ENCODE measurements around the gene UBE2D1.

The UBE2D1 gene

GRCh38 chr10:58341947-58342346 lies 7.1 kb downstream of the UBE2D1 start:
- no peak for DNase-seq

GRCh38 chr10:58347967-58348366 lies 13.2 kb downstream of the UBE2D1 start:
- DNase-seq, result no peak

DNA sequence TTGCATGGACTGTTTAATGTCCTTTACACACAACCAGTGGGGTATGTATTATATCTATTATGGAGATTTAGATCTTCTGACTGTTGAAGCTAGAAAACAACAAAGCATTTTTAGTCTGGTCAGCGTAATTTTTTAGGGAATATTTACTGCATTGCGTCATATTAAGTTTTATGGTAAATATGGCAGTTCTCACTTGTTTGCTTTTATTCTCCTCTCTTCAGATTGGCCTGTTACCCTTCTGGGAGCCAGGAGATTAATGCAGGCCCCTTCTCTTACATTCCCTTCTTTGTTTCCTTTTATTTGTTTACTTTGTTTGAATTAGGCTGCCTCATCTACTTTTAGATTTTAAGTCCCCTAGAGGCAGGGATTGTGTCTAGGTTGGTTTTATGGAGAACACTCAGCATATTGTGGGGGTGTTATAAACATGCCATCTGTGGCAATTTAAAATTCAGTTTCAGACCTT lies 13.8 kb downstream of the UBE2D1 start:
- DNase-seq, result no peak

GRCh38 chr10:58350023-58350422 lies 15.2 kb downstream of the UBE2D1 start:
- no peak for DNase-seq

DNA sequence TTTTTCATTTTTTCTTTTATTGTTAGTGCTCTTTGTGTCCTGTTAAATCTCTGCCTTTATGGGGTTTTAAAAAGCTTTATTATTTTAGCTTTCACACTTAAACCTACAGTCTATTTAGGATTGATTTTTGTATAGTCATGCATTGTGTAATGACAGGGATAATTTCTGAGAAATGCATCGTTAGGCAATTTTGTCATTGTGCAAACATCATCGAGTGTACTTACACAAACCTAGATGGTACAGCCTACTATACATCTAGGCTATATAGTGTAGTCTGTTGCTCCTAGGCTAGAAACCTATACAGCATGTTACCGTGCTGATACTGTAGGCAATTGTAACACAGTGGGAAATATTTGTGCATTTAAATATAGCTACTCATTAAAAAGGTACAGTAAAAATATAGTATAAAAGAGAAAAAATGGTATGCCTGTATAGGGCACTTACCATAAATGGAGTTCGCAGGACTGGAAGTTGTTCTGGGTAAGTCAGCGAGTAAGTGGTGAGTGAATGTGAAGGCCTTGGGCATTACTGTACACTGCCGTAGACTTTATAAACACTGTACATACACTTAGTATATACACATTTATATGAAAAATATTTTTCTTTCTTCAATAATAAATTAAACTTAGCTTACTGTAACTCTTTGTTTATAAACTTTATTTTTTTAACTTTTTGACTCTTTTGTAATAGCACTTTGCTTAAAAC lies 16.0 kb downstream of the UBE2D1 start:
- no peak for DNase-seq

- no peak for DNase-seq
Observed at GRCh38 chr10:58351616-58352578, 17.1 kb downstream of the UBE2D1 start.

- DNase-seq, result no peak
Observed at GRCh38 chr10:58352956-58353610, 18.3 kb downstream of the UBE2D1 start.

GRCh38 chr10:58356756-58357155 lies 21.9 kb downstream of the UBE2D1 start:
- DNase-seq, result no peak

DNA sequence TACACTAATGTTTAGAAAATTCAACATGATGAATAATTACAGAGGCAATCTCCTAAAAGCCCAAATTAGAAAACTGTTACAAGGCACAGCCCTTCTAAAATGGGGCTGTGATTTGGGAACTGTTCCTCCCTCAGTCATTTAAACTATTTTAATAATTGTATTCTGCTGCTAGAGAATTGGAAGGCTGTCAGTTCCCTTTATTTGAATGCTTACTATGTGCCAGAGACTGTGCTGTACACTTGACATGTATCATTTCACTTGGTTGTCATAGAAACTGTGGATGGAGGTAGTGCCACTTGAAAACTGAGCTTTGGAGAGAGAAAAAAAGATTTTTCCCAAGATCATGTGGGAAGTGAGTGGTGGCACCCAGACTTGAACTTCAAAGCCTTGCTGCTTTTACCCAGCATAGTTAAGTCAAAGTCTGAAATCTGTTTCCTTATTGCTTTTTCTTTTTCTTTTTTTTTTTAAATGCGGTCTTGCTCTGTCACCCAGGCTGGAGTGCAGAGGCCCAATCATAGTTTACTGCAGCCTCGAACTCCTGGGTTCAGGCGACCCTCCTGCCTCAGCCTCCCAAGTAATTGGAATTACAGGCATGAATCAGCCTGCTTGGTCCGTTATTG lies 23.6 kb downstream of the UBE2D1 start:
- no peak for DNase-seq

DNA sequence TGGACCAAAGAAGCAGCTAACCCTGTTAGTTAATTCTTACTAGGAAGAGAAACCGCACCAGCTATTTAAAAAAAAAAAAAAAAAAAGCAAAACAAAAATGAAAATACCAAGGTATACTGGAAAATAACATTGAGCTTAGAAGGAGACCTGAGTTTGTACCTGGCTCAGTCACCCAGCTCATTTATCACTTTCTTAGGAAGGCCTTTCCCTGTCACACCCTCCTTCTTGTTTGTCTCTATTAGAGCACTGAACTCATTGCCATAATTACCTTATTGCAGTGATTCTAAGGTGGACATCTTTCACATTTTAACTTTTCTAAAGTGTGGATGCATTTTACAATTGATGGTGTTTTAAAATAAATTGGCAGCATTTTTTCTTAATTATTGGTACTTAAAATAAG lies 24.1 kb downstream of the UBE2D1 start:
- DNase-seq, result no peak

- DNase-seq, result no peak
Observed at GRCh38 chr10:58359541-58359940, 24.7 kb downstream of the UBE2D1 start.

GRCh38 chr10:58360412-58361004 lies 25.7 kb downstream of the UBE2D1 start:
- DNase-seq, result no peak

- no peak for DNase-seq
Observed at GRCh38 chr10:58361353-58361752, 26.5 kb downstream of the UBE2D1 start.

- DNase-seq, result no peak
Observed at GRCh38 chr10:58362027-58362789, 27.4 kb downstream of the UBE2D1 start.

- no peak for DNase-seq
Observed at GRCh38 chr10:58367069-58367468, 32.3 kb downstream of the UBE2D1 start.

DNA sequence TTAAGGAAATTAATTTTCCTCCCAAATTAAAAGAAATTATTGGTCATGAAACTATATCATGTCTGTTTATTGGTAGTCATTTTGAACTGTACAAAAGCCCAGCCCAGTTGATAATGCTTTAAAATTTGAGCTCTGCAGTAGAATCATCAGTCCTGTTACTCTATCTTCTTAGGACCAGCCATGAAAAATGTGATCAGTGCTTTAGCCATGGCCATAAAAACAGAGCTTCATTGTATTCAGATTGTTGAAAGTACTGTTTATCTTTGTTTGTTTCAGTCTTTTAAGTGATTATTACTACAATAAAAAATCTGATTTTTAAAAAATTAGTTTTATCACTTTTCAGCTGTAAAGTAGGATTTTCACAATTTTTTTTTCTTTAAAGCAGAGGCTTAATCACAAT lies 36.7 kb downstream of the UBE2D1 start:
- no peak for DNase-seq

GRCh38 chr10:58372607-58373441 lies 38.0 kb downstream of the UBE2D1 start:
- DNase-seq, result no peak

- DNase-seq, result no peak
Observed at GRCh38 chr10:58373442-58373827, 38.6 kb downstream of the UBE2D1 start.

- DNase-seq, result no peak
Observed at GRCh38 chr10:58382489-58382995, 47.7 kb downstream of the UBE2D1 start.

DNA sequence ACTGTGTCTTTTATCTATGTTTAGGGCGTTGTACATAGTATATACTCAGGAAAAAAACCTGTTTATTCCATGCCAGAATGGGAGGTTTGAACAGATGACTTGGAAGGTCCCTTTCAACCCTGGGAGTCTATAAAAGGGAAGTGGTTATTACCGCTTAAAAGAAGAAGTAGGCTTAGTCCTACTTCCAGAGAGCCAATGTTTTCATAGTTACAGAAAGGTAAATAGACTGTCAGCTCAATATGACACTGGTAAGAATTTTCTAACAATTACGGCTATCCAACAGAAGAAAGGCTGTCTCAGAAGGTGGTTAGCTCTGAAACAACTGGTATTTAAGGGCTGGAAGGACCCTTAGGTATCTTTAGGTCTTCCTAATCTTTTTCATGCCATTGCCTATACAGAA lies 49.3 kb downstream of the UBE2D1 start:
- no peak for DNase-seq

DNA sequence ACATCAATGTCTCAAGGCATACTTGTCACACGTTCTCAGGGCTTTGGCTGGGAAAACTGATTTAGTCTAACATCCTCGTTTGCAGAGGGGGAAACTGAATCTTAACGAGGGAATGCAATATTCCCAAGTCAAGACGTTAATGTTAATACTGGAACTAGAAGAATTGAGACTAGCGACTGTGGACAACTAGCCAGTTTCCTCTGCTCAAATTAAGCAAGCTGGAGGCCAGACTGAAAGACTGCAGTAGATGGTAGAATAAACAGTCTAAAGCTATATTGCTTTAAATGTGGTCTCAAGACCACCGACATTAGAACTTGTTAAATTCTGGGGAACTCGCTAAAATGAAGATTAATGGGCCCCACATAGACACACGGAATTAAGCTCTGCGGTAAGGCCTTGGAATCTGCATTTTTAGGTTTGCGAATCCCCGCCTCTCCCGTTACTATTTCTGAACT lies 49.8 kb downstream of the UBE2D1 start:
- DNase-seq, result no peak
